IMR-90 (cell line): Measurements from ENCODE around the gene CD300H. TPM values are rescaled to one million over a fixed set of nuclear protein-coding genes. Genes with fewer than 3 reads are reported as not detected.

Experiments used
- ATAC-seq: fragments of 200-7000 bp; cut with Tn5 transposase; 2 replicates; pipeline ENCODE4 v1.9.1; 2020; ENCODE audit warnings: low read depth, mild to moderate bottlenecking, moderate library complexity
- BruUV-seq: library from RNA; stranded (reverse); fragments of 400-500 nt; replicated peaks from 2 replicates; lab custom pipeline; 2021; lab: Mats Ljungman, UMichigan
- CTCF ChIA-PET: fragments of 300-600 bp; formaldehyde crosslinking; extraction: SDS; loops from one replicate; lab custom pipeline; 2021; ENCODE audit warnings: antibody characterized with exemption; lab: Yijun Ruan, JAX
- POLR2A ChIA-PET: fragments of 300-600 bp; sonication (Branson Sonifier 250); formaldehyde crosslinking; loops from one replicate; lab custom pipeline; 2022; ENCODE audit warnings: antibody characterized with exemption; ENCODE audit not compliant: unreplicated experiment; lab: Charles Lee
- DNase-seq: peaks from one replicate; pipeline ENCODE4 v3.0.0; 2013
- H2AFZ ChIP-seq: replicated peaks from 2 replicates; pipeline ENCODE3; 2013; ENCODE audit warnings: low read length, mild to moderate bottlenecking; ENCODE audit not compliant: poor library complexity
- H2AK5ac ChIP-seq: 2 replicates; pipeline ENCODE4 v1.6.1; 2013; ENCODE audit warnings: low read depth, low read length, inconsistent platforms
- H2AK9ac ChIP-seq: replicated peaks from 2 replicates; pipeline ENCODE3; 2013; ENCODE audit warnings: mild to moderate bottlenecking, low read depth, low read length, moderate library complexity; ENCODE audit not compliant: poor library complexity
- H2BK120ac ChIP-seq: 2 replicates; pipeline ENCODE4 v1.6.1; 2013; ENCODE audit warnings: low read depth, low read length, inconsistent platforms
- H2BK15ac ChIP-seq: 3 replicates; pipeline ENCODE4 v1.6.1; 2013; ENCODE audit warnings: low read depth, low read length, inconsistent platforms
- H2BK20ac ChIP-seq: 2 replicates; pipeline ENCODE4 v1.6.1; 2013; ENCODE audit warnings: low read depth, mild to moderate bottlenecking, inconsistent platforms, low read length, moderate library complexity
- H2BK5ac ChIP-seq: 2 replicates; pipeline ENCODE4 v1.6.1; 2013; ENCODE audit warnings: mild to moderate bottlenecking, low read depth, low read length, inconsistent platforms; ENCODE audit not compliant: poor library complexity, severe bottlenecking
- H3K14ac ChIP-seq: replicated peaks from 2 replicates; pipeline ENCODE4 v1.6.1; 2013; ENCODE audit warnings: low read depth, low read length, inconsistent platforms
- H3K18ac ChIP-seq: 2 replicates; pipeline ENCODE4 v1.6.1; 2013; ENCODE audit warnings: low read depth, low read length, control low read depth
- H3K23ac ChIP-seq: 2 replicates; pipeline ENCODE4 v1.6.1; 2013; ENCODE audit warnings: low read depth, low read length, inconsistent platforms
- H3K27ac ChIP-seq: 2 replicates; pipeline ENCODE4 v1.5.1; 2013; ENCODE audit warnings: mild to moderate bottlenecking, control low read depth, low read length; ENCODE audit not compliant: insufficient read depth
- H3K27me3 ChIP-seq: 2 replicates; pipeline ENCODE4 v1.6.1; 2013; ENCODE audit warnings: low read length; ENCODE audit not compliant: control insufficient read depth, insufficient read depth
- H3K36me3 ChIP-seq: 2 replicates; pipeline ENCODE4 v1.6.1; 2013; ENCODE audit warnings: low read length, mixed read lengths; ENCODE audit not compliant: control insufficient read depth, insufficient read depth
- H3K4ac ChIP-seq: 2 replicates; pipeline ENCODE4 v1.6.1; 2013; ENCODE audit warnings: low read depth, low read length, inconsistent platforms
- H3K4me1 ChIP-seq: 2 replicates; pipeline ENCODE4 v1.6.1; 2013; ENCODE audit warnings: low read length, mixed read lengths; ENCODE audit not compliant: control insufficient read depth, insufficient read depth
- H3K4me2 ChIP-seq: 2 replicates; pipeline ENCODE4 v1.6.1; 2013; ENCODE audit warnings: low read depth, mild to moderate bottlenecking, control low read depth, low read length, moderate library complexity
- H3K4me3 ChIP-seq: 2 replicates; pipeline ENCODE4 v1.5.1; 2013; ENCODE audit warnings: low read depth, mild to moderate bottlenecking, control low read depth, low read length, moderate library complexity; ENCODE audit not compliant: insufficient read depth
- H3K56ac ChIP-seq: 2 replicates; pipeline ENCODE4 v1.6.1; 2013; ENCODE audit warnings: low read length, inconsistent platforms; ENCODE audit not compliant: insufficient read depth; ENCODE audit errors: extremely low read depth
- H3K79me1 ChIP-seq, 2 experiments: 2 replicates each; pipeline ENCODE4 v1.6.1; 2013; ENCODE audit warnings: low read length in 2 of 2, inconsistent platforms in 1 of 2, low read depth in 1 of 2
- H3K9ac ChIP-seq: 2 replicates; pipeline ENCODE4 v1.6.1; 2013; ENCODE audit warnings: low read depth, low read length, control low read depth
- H3K9me1 ChIP-seq: 2 replicates; pipeline ENCODE4 v1.6.1; 2013; ENCODE audit warnings: low read length, inconsistent platforms; ENCODE audit not compliant: insufficient read depth
- H3K9me3 ChIP-seq: 2 replicates; pipeline ENCODE4 v1.6.1; 2013; ENCODE audit warnings: low read length; ENCODE audit not compliant: control insufficient read depth, insufficient read depth
- H4K20me1 ChIP-seq: 2 replicates; pipeline ENCODE4 v1.6.1; 2013; ENCODE audit warnings: low read length, inconsistent platforms; ENCODE audit not compliant: insufficient read depth
- H4K5ac ChIP-seq: 2 replicates; pipeline ENCODE4 v1.6.1; 2013; ENCODE audit warnings: mild to moderate bottlenecking, low read depth, low read length, control low read depth
- H4K8ac ChIP-seq, 2 experiments: 2 replicates each; pipeline ENCODE4 v1.6.1; 2013; ENCODE audit warnings: low read depth in 2 of 2, low read length in 2 of 2, control low read depth in 1 of 2, inconsistent platforms in 1 of 2
- H4K91ac ChIP-seq: 2 replicates; pipeline ENCODE4 v1.6.1; 2013; ENCODE audit warnings: low read depth, low read length, inconsistent platforms; ENCODE audit not compliant: insufficient read depth
- BHLHE40 ChIP-seq: fragments of 150-350 bp; IDR thresholded peaks from 2 replicates; pipeline ENCODE4 v1.6.1; 2016; ENCODE audit warnings: mild to moderate bottlenecking, low read depth, low read length
- CHD1 ChIP-seq: IDR thresholded peaks from 2 replicates; pipeline ENCODE4 v1.6.1; 2012; ENCODE audit warnings: low read depth, low read length, improper control_type of control experiment
- FOS ChIP-seq: fragments of 150-350 bp; IDR thresholded peaks from 2 replicates; pipeline ENCODE4 v1.6.1; 2016; ENCODE audit warnings: low read depth, low read length
- MAFK ChIP-seq: IDR thresholded peaks from 2 replicates; pipeline ENCODE4 v1.6.1; 2012; ENCODE audit warnings: low read depth, low read length, improper control_type of control experiment
- MAZ ChIP-seq: IDR thresholded peaks from 2 replicates; pipeline ENCODE4 v1.6.1; 2012; ENCODE audit warnings: low read depth, mild to moderate bottlenecking, low read length, improper control_type of control experiment, moderate library complexity, borderline replicate concordance
- NFE2L2 ChIP-seq: fragments of 150-350 bp; IDR thresholded peaks from 2 replicates; pipeline ENCODE4 v1.6.1; 2016; ENCODE audit warnings: low read depth, mild to moderate bottlenecking, low read length
- RAD21 ChIP-seq: IDR thresholded peaks from 2 replicates; pipeline ENCODE4 v1.6.1; 2012; ENCODE audit warnings: low read length, improper control_type of control experiment
- RCOR1 ChIP-seq: IDR thresholded peaks from 2 replicates; pipeline ENCODE4 v1.6.1; 2012; ENCODE audit warnings: mild to moderate bottlenecking, low read length, improper control_type of control experiment; ENCODE audit not compliant: insufficient replicate concordance
- SMC3 ChIP-seq: fragments of 150-350 bp; IDR thresholded peaks from 2 replicates; pipeline ENCODE4 v1.6.1; 2016; ENCODE audit warnings: low read depth, mild to moderate bottlenecking, antibody characterized with exemption, low read length, moderate library complexity
- WGBS, 2 experiments: methylation state at CpG; one replicate each; pipeline versions ENCODE4 v1.1.5 to v1.1.7; 2013; ENCODE audit warnings: missing lambda C conversion rate in 2 of 2; ENCODE audit not compliant: insufficient read length in 1 of 2; ENCODE audit errors: extremely low coverage in 2 of 2; 5-methylcytosine and 5-hydroxymethylcytosine counted together
- dilution Hi-C: fragments of 300-500 bp; cut with HindIII; formaldehyde crosslinking; loops from one replicate; pipeline ENCODE4 v1.14.3; 2018; ENCODE audit warnings: low sequenced_read_pairs; ENCODE audit not compliant: unreplicated experiment
- in situ Hi-C: fragments of 300-500 bp; cut with MboI; formaldehyde crosslinking; loops from 3 replicates; pipeline ENCODE4 v1.14.3; 2019; ENCODE audit warnings: low sequenced_read_pairs, inconsistent platforms, mixed read lengths
- intact Hi-C: fragments of 100-400 bp; cut with micrococcal nuclease; formaldehyde crosslinking; loops from 2 replicates; pipeline ENCODE4 v1.10.0; 2022
- polyA plus RNA-seq, 3 experiments: library from polyadenylated mRNA; depleted of rRNA; stranded (reverse); fragments of >200 nt; gene quantifications; 2 replicates each; pipeline ENCODE4 v1.2.3, GENCODE V29; 2012; ENCODE audit warnings: low replicate concordance in 1 of 3
- total RNA-seq: library from RNA; depleted of rRNA; stranded (reverse); fragments of >200 nt; gene quantifications from 2 replicates; pipeline ENCODE4 v1.2.3, GENCODE V29; 2012
- TF ChIP-seq, protein P1 (sequence below): conservative IDR thresholded peaks from 2 replicates; pipeline ENCODE4 v1.5.1; 2012; ENCODE audit warnings: mild to moderate bottlenecking, low read depth, low read length, improper control_type of control experiment
- TF ChIP-seq, protein P2 (sequence below): fragments of 150-350 bp; IDR thresholded peaks from 2 replicates; pipeline ENCODE4 v1.6.1; 2016; ENCODE audit warnings: low read depth, mild to moderate bottlenecking, low read length, moderate library complexity, borderline replicate concordance
- TF ChIP-seq, protein P3 (sequence below): fragments of 150-350 bp; IDR thresholded peaks from 2 replicates; pipeline ENCODE4 v1.6.1; 2017; ENCODE audit warnings: mild to moderate bottlenecking, antibody characterized with exemption, low read length, low read depth

The CD300H gene
- total and polyA plus RNA-seq, 2 of the 4 experiments (the other 2 are of a cell fraction), result not detected

DNA sequence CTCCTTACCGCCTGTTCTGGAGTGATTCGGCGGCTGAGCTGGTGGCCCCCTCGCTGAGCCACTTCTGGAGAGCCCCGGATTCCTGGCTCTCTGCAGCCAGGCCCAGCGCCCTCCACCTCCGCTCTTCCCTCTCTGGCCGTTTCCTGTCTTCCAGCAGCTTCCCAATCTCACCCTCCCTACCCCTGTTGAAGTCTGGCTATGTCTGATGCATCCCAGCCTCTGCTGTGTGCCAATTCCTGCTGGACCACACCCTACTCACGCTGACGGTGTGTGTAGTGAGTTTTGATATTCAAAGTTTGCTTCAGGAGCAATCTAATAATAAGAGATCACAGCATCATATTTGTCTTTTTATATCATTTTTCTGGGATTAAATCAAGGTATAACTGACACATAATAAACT lies 15.3 kb upstream of the CD300H start:
- dilution Hi-C loops, result no loop called here
- ATAC-seq, result no peak
- ChIA-PET CTCF (no interaction called here), POLR2A (no interaction called here)
- no peak overlapping the region for H2AFZ ChIP-seq
- peaks cover 20% of the 10 kb centered on the region for H3K9me3 ChIP-seq
- no peaks in the 10 kb centered on the region for H4K20me1 ChIP-seq
- H2BK20ac ChIP-seq, result no peak overlapping the region
- no peak overlapping the region for H2BK5ac ChIP-seq
- H2BK120ac ChIP-seq, result no peak overlapping the region
- H3K79me1 ChIP-seq, result no peaks in the 10 kb centered on the region
- H4K5ac ChIP-seq, result no peak overlapping the region
- H3K4me1 ChIP-seq, result no peaks in the 10 kb centered on the region
- H3K56ac ChIP-seq, result no peak overlapping the region
- BruUV-seq, result no TSS peak
- intact Hi-C loops, result no loop called here
- in situ Hi-C loops, result no loop called here
- 85% methylated on average over 3 of the region's 10 CpGs; no CpG with 5 or more reads in 1 of the 2 experiments for WGBS, 2 experiments
- no peak for DNase-seq
- no peaks in the 10 kb centered on the region for H3K27me3 ChIP-seq
- no peak overlapping the region for H3K23ac ChIP-seq
- no peak overlapping the region for H3K4me2 ChIP-seq
- H3K4me3 ChIP-seq, result no peak overlapping the region
- H3K27ac ChIP-seq, result no peak overlapping the region
- H3K4ac ChIP-seq, result no peak overlapping the region
- no peak overlapping the region for H3K14ac ChIP-seq
- TF ChIP-seq, protein P1, sequence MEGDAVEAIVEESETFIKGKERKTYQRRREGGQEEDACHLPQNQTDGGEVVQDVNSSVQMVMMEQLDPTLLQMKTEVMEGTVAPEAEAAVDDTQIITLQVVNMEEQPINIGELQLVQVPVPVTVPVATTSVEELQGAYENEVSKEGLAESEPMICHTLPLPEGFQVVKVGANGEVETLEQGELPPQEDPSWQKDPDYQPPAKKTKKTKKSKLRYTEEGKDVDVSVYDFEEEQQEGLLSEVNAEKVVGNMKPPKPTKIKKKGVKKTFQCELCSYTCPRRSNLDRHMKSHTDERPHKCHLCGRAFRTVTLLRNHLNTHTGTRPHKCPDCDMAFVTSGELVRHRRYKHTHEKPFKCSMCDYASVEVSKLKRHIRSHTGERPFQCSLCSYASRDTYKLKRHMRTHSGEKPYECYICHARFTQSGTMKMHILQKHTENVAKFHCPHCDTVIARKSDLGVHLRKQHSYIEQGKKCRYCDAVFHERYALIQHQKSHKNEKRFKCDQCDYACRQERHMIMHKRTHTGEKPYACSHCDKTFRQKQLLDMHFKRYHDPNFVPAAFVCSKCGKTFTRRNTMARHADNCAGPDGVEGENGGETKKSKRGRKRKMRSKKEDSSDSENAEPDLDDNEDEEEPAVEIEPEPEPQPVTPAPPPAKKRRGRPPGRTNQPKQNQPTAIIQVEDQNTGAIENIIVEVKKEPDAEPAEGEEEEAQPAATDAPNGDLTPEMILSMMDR, result no peak
- TF ChIP-seq NFE2L2 (no peak), MAZ (no peak), RAD21 (no peak), RCOR1 (no peak), BHLHE40 (no peak), FOS (no peak), CHD1 (no peak), MAFK (no peak), SMC3 (no peak)
- TF ChIP-seq, protein P2, sequence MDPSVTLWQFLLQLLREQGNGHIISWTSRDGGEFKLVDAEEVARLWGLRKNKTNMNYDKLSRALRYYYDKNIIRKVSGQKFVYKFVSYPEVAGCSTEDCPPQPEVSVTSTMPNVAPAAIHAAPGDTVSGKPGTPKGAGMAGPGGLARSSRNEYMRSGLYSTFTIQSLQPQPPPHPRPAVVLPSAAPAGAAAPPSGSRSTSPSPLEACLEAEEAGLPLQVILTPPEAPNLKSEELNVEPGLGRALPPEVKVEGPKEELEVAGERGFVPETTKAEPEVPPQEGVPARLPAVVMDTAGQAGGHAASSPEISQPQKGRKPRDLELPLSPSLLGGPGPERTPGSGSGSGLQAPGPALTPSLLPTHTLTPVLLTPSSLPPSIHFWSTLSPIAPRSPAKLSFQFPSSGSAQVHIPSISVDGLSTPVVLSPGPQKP, result no peak
- TF ChIP-seq, protein P3, sequence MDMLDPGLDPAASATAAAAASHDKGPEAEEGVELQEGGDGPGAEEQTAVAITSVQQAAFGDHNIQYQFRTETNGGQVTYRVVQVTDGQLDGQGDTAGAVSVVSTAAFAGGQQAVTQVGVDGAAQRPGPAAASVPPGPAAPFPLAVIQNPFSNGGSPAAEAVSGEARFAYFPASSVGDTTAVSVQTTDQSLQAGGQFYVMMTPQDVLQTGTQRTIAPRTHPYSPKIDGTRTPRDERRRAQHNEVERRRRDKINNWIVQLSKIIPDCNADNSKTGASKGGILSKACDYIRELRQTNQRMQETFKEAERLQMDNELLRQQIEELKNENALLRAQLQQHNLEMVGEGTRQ, result no peak
- H3K18ac ChIP-seq, result no peak overlapping the region
- H2AK5ac ChIP-seq, result no peak overlapping the region
- no peak overlapping the region for H4K8ac ChIP-seq
- H3K36me3 ChIP-seq, result no peaks in the 10 kb centered on the region
- H3K9ac ChIP-seq, result no peak overlapping the region
- no peak overlapping the region for H4K91ac ChIP-seq
- no peaks in the 10 kb centered on the region for H3K9me1 ChIP-seq
- H2AK9ac ChIP-seq, result no peak overlapping the region
- H2BK15ac ChIP-seq, result no peak overlapping the region
